ENCODE data around the gene GPR55. TPM values are rescaled to one million over a fixed set of nuclear protein-coding genes. Genes with fewer than 3 reads are reported as not detected.

The GPR55 gene
- polyA plus RNA-seq, 1 donor (not counting 4 experiments of a cell fraction or from before 2014, with no cell fraction given): not detected

DNA sequence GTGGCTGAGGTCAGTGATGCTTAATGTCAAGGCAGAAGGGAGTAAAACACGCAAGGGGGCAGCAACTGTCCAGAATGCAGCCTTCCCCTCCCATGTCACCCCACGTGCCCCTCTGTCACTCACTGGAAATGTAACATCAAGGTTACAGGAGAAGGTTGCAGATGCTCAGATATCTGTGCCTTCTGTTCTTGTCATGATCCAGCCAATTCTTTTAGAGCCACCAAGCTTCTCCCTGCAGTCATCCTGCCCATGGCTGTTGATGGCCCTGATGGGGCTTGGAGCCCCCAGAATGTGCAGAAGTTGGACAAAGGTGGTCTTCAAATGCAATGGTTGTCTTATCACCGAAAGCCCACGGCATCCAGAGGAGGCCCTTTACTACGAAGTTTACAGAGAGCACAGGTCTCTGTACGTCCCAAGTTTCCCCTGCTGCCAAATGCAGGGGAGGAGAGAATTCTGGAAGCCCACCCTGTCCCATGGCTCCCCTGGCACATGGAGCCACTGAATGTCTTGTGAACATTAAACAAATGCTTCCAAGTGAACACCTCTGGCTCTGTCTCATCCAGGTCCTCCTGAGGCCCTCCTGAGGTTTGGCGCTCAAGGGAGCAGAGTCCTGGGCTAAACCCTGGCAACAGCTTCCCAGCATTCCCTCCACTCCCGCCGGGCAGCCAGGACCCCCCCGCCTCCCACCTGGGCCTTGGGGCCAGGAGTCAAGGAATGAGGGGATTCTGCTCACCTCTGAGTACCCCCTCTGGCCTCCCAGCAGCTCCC lies 4.5 kb upstream of the GPR55 start:
- no peak for FAIRE-seq
- dilution Hi-C loops (cut with MboI; ENCODE audit: extremely low pct_ligation_motif_present, low sequenced_read_pairs): no loop called here

DNA sequence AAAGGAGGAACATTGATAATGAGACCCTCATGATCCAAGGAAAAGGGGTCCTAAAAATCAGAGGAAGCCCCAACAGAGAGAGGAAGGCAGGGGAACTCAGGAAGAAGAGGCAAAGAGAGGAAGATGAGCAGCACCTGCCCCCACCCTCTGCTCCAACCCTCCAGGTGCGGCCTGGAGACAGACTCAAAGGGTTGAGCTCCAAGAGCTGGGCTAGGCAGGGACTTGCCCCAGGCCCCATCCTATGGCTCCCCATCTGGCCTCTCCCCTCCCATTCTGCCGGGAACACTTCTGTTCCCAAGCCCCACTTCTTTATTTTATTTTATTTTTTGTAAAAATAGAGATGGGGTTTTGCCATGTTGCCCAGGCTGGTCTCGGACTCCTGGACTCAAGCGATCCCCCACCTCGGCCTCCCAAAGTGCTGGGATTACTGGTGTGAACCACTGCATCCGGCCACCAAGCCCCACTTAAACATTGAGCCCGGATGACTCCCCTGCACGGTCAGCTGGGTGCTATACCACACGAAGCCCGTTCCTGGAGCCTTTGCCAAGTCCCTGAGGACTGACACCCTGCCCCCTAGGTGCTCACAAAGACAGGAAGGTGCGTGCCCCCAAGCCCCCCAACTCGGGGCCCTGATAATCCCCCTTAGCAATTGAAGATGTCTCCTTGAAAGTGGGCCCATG lies 3.8 kb upstream of the GPR55 start:
- peaks cover 5% of the 10 kb centered on the region for H3K4me1 ChIP-seq (ENCODE audit: control insufficient read depth, extremely low read depth, insufficient read depth, low read length)
- FAIRE-seq: no peak
- DNase-seq (ENCODE audit: low read depth, low spot score): no peak
- H3K9ac ChIP-seq (ENCODE audit: control insufficient read depth, extremely low read depth, insufficient read depth, low read length): no peak overlapping the region
- H3K27ac ChIP-seq (ENCODE audit: control insufficient read depth, insufficient read depth, low read length): no peak overlapping the region
- H3K9me1 ChIP-seq (ENCODE audit: control insufficient read depth, extremely low read depth, insufficient read depth, low read length): no peaks in the 10 kb centered on the region
- H3K79me2 ChIP-seq (ENCODE audit: control insufficient read depth, insufficient read depth, low read length): no peaks in the 10 kb centered on the region
- H3K36me3 ChIP-seq (ENCODE audit: control insufficient read depth in 2 of 2, extremely low read depth in 1 of 2, insufficient read depth in 2 of 2, low read length in 2 of 2): no peaks in the 10 kb centered on the region
- no peak overlapping the region for H3K4me3 ChIP-seq (ENCODE audit: control insufficient read depth in 2 of 3, extremely low read depth in 1 of 3, insufficient read depth in 2 of 3, low read depth in 1 of 3, low read length in 3 of 3)
- dilution Hi-C loops (cut with MboI; ENCODE audit: extremely low pct_ligation_motif_present, low sequenced_read_pairs): no loop called here
- H3K4me2 ChIP-seq (ENCODE audit: control insufficient read depth, extremely low read depth, insufficient read depth, low read depth, low read length): no peak overlapping the region
- TF ChIP-seq, protein P1, sequence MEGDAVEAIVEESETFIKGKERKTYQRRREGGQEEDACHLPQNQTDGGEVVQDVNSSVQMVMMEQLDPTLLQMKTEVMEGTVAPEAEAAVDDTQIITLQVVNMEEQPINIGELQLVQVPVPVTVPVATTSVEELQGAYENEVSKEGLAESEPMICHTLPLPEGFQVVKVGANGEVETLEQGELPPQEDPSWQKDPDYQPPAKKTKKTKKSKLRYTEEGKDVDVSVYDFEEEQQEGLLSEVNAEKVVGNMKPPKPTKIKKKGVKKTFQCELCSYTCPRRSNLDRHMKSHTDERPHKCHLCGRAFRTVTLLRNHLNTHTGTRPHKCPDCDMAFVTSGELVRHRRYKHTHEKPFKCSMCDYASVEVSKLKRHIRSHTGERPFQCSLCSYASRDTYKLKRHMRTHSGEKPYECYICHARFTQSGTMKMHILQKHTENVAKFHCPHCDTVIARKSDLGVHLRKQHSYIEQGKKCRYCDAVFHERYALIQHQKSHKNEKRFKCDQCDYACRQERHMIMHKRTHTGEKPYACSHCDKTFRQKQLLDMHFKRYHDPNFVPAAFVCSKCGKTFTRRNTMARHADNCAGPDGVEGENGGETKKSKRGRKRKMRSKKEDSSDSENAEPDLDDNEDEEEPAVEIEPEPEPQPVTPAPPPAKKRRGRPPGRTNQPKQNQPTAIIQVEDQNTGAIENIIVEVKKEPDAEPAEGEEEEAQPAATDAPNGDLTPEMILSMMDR (optimal IDR thresholded peaks at IDR 0.05 in 1 of 3, IDR thresholded peaks at IDR 0.05 in 1 of 3, conservative IDR thresholded peaks at IDR 0.05 in 1 of 3; ENCODE audit: extremely low read depth in 1 of 3, insufficient read depth in 2 of 3, low read length in 3 of 3): no peak
- no peak for TF ChIP-seq EZH2 (IDR thresholded peaks at IDR 0.05; ENCODE audit: low read length)
- H2AFZ ChIP-seq (ENCODE audit: control insufficient read depth, low read length): no peak overlapping the region
- H3K27me3 ChIP-seq (ENCODE audit: control insufficient read depth, extremely low read depth, insufficient read depth, low read length): peaks cover 3% of the 10 kb centered on the region
- H3K9me3 ChIP-seq (ENCODE audit: control insufficient read depth, low read depth, low read length): no peaks in the 10 kb centered on the region
- no peaks in the 10 kb centered on the region for H4K20me1 ChIP-seq (ENCODE audit: control insufficient read depth, extremely low read depth, insufficient read depth, low read length)

More for the DNA sequence above, 4.5 kb upstream of the GPR55 start:
- no peak overlapping the region for H3K9ac ChIP-seq (ENCODE audit: control insufficient read depth, extremely low read depth, insufficient read depth, low read length)
- H3K4me2 ChIP-seq (ENCODE audit: control insufficient read depth, extremely low read depth, insufficient read depth, low read depth, low read length): no peak overlapping the region
- H3K27me3 ChIP-seq (ENCODE audit: control insufficient read depth, extremely low read depth, insufficient read depth, low read length): peaks cover 3% of the 10 kb centered on the region
- no peaks in the 10 kb centered on the region for H3K9me3 ChIP-seq (ENCODE audit: control insufficient read depth, low read depth, low read length)
- no peaks in the 10 kb centered on the region for H4K20me1 ChIP-seq (ENCODE audit: control insufficient read depth, extremely low read depth, insufficient read depth, low read length)
- TF ChIP-seq, protein P1 (optimal IDR thresholded peaks at IDR 0.05 in 1 of 3, IDR thresholded peaks at IDR 0.05 in 1 of 3, conservative IDR thresholded peaks at IDR 0.05 in 1 of 3; ENCODE audit: extremely low read depth in 1 of 3, insufficient read depth in 2 of 3, low read length in 3 of 3): no peak
- no peak for TF ChIP-seq EZH2 (IDR thresholded peaks at IDR 0.05; ENCODE audit: low read length)
- no peak for DNase-seq (ENCODE audit: low read depth, low spot score)
- H3K79me2 ChIP-seq (ENCODE audit: control insufficient read depth, insufficient read depth, low read length): no peaks in the 10 kb centered on the region
- no peak overlapping the region for H3K27ac ChIP-seq (ENCODE audit: control insufficient read depth, insufficient read depth, low read length)
- H2AFZ ChIP-seq (ENCODE audit: control insufficient read depth, low read length): no peak overlapping the region
- H3K4me1 ChIP-seq (ENCODE audit: control insufficient read depth, extremely low read depth, insufficient read depth, low read length): peaks cover 5% of the 10 kb centered on the region
- no peak overlapping the region for H3K4me3 ChIP-seq (ENCODE audit: control insufficient read depth in 2 of 3, extremely low read depth in 1 of 3, insufficient read depth in 2 of 3, low read depth in 1 of 3, low read length in 3 of 3)
- no peaks in the 10 kb centered on the region for H3K9me1 ChIP-seq (ENCODE audit: control insufficient read depth, extremely low read depth, insufficient read depth, low read length)
- no peaks in the 10 kb centered on the region for H3K36me3 ChIP-seq (ENCODE audit: control insufficient read depth in 2 of 2, extremely low read depth in 1 of 2, insufficient read depth in 2 of 2, low read length in 2 of 2)
